HepG2 (cell line): ENCODE measurements around the gene RBM15B. TPM values are rescaled to one million over a fixed set of nuclear protein-coding genes. Genes with fewer than 3 reads are reported as not detected.
A peak's percentile ranks its signal among the peaks of the same experiment; 100 is the strongest.

Experiments
- AGO1 ChIP-seq: fragments of 200-400 bp; formaldehyde crosslinking; IDR thresholded peaks from 2 replicates; pipeline ENCODE4 v1.6.1; 2017; ENCODE audit warnings: mild to moderate bottlenecking, low read depth, low read length, moderate library complexity; ENCODE audit not compliant: poor library complexity, severe bottlenecking
- ATF1 ChIP-seq: IDR thresholded peaks from 2 replicates; pipeline ENCODE4 v1.6.1; 2016; ENCODE audit warnings: mild to moderate bottlenecking, control low read depth
- ATF3 ChIP-seq: sonication (generic); formaldehyde crosslinking; IDR thresholded peaks from 2 replicates; pipeline ENCODE4 v1.4.0; 2020; ENCODE audit warnings: missing genetic modification reagents
- BRD4 ChIP-seq: sonication (generic); formaldehyde crosslinking; IDR thresholded peaks from 2 replicates; pipeline ENCODE4 v1.4.0; 2020; ENCODE audit warnings: missing genetic modification reagents
- FOXA3 ChIP-seq: IDR thresholded peaks from 2 replicates; pipeline ENCODE4 v1.6.1; 2016; ENCODE audit warnings: missing genetic modification reagents, missing compliant biosample characterization
- HCFC1 ChIP-seq: fragments of 150-350 bp; IDR thresholded peaks from 2 replicates; pipeline ENCODE4 v1.6.1; 2014; ENCODE audit warnings: low read depth, low read length
- HNF4G ChIP-seq, 2 experiments: sonication (generic) in 1 of 2; formaldehyde crosslinking in 1 of 2; IDR thresholded peaks; 2 replicates each; pipeline versions ENCODE4 v1.4.0 to v1.6.1; 2011 to 2020; ENCODE audit warnings: borderline replicate concordance in 2 of 2, low read depth in 2 of 2, mild to moderate bottlenecking in 2 of 2, low read length in 1 of 2, missing genetic modification reagents in 1 of 2, moderate library complexity in 1 of 2
- HOXD1 ChIP-seq: sonication (generic); formaldehyde crosslinking; IDR thresholded peaks from 2 replicates; pipeline ENCODE4 v1.5.0; 2020; ENCODE audit warnings: missing genetic modification reagents
- KDM2A ChIP-seq: sonication (generic); formaldehyde crosslinking; IDR thresholded peaks from 2 replicates; pipeline ENCODE4 v1.4.0; 2020; ENCODE audit warnings: low read depth, missing genetic modification reagents, borderline replicate concordance
- KLF12 ChIP-seq: sonication (generic); formaldehyde crosslinking; IDR thresholded peaks from 2 replicates; pipeline ENCODE4 v1.4.0; 2020; ENCODE audit warnings: missing genetic modification reagents, borderline replicate concordance
- LRRFIP1 ChIP-seq: sonication (generic); formaldehyde crosslinking; conservative IDR thresholded peaks from 2 replicates; pipeline ENCODE4 v1.4.0; 2020; ENCODE audit warnings: missing genetic modification reagents
- MATR3 ChIP-seq: sonication (generic); formaldehyde crosslinking; IDR thresholded peaks from 2 replicates; pipeline ENCODE4 v1.4.0; 2020; ENCODE audit warnings: missing genetic modification reagents
- PAWR ChIP-seq: sonication (generic); formaldehyde crosslinking; IDR thresholded peaks from 2 replicates; pipeline ENCODE4 v1.4.0; 2020; ENCODE audit warnings: missing genetic modification reagents, mild to moderate bottlenecking, borderline replicate concordance
- SIN3B ChIP-seq: fragments of 150-350 bp; IDR thresholded peaks from 2 replicates; pipeline ENCODE4 v1.6.1; 2014; ENCODE audit warnings: low read length
- SIX4 ChIP-seq: sonication (generic); formaldehyde crosslinking; IDR thresholded peaks from 2 replicates; pipeline ENCODE4 v1.4.0; 2020; ENCODE audit warnings: missing genetic modification reagents
- SNRNP70 ChIP-seq: fragments of 200-400 bp; formaldehyde crosslinking; IDR thresholded peaks from 2 replicates; pipeline ENCODE4 v1.6.1; 2017; ENCODE audit warnings: mild to moderate bottlenecking, low read depth, low read length, moderate library complexity
- TBX3 ChIP-seq: fragments of 450-650 bp; IDR thresholded peaks from 2 replicates; pipeline ENCODE4 v1.6.1; 2017; ENCODE audit warnings: antibody characterized with exemption, mild to moderate bottlenecking, inconsistent platforms, borderline replicate concordance
- THAP11 ChIP-seq: IDR thresholded peaks from 2 replicates; pipeline ENCODE4 v1.6.1; 2016; ENCODE audit warnings: missing biosample characterization, missing genetic modification reagents
- TRIM24 ChIP-seq: sonication (generic); formaldehyde crosslinking; IDR thresholded peaks from 2 replicates; pipeline ENCODE4 v1.8.0; 2022; ENCODE audit warnings: mild to moderate bottlenecking, missing genetic modification reagents
- WIZ ChIP-seq: sonication (generic); formaldehyde crosslinking; IDR thresholded peaks from 2 replicates; pipeline ENCODE4 v1.5.1; 2020; ENCODE audit warnings: mild to moderate bottlenecking, missing genetic modification reagents
- ZC3H4 ChIP-seq: sonication (generic); formaldehyde crosslinking; IDR thresholded peaks from 2 replicates; pipeline ENCODE4 v1.4.0; 2020; ENCODE audit warnings: missing genetic modification reagents, borderline replicate concordance
- ZNF10 ChIP-seq: sonication (generic); formaldehyde crosslinking; IDR thresholded peaks from 2 replicates; pipeline ENCODE4 v1.4.0; 2020; ENCODE audit warnings: mild to moderate bottlenecking, low read depth, missing genetic modification reagents, borderline replicate concordance
- ZNF562 ChIP-seq: sonication (generic); formaldehyde crosslinking; IDR thresholded peaks from 2 replicates; pipeline ENCODE4 v1.8.0; 2022; ENCODE audit warnings: missing genetic modification reagents, borderline replicate concordance
- ZNF773 ChIP-seq: sonication (generic); formaldehyde crosslinking; IDR thresholded peaks from 2 replicates; pipeline ENCODE4 v1.4.0; 2020; ENCODE audit warnings: missing genetic modification reagents, borderline replicate concordance
- ZZZ3 ChIP-seq: sonication (generic); formaldehyde crosslinking; IDR thresholded peaks from 2 replicates; pipeline ENCODE4 v1.4.0; 2020; ENCODE audit warnings: missing genetic modification reagents, mild to moderate bottlenecking, borderline replicate concordance
- polyA plus RNA-seq, 8 experiments: library from polyadenylated mRNA; depleted of rRNA in 3 of 8; stranded (reverse) in 7 of 8; unstranded in 1 of 8; fragments of >200 nt; fragmentation: Illumina TruSeq in 4 of 8; extraction: Trizol in 4 of 8; gene quantifications; 2 replicates each; pipeline versions ENCODE4 v1.2.1 to v1.2.3, GENCODE V29; 2011 to 2016; ENCODE audit warnings: low read depth in 4 of 8, missing spikeins in 1 of 8, mixed read lengths in 1 of 8; ENCODE audit not compliant: insufficient read depth in 1 of 8
- total RNA-seq, 5 experiments: library from RNA; depleted of rRNA; stranded (reverse); fragments of >200 nt; fragmentation: Illumina TruSeq; extraction: Trizol; gene quantifications; 2 replicates each; pipeline ENCODE4 v1.2.3, GENCODE V29; 2016; ENCODE audit warnings: low read depth in 1 of 5
- TF ChIP-seq, protein P1 (sequence below): IDR thresholded peaks from 2 replicates; pipeline ENCODE4 v1.6.1; 2018; ENCODE audit warnings: missing genetic modification reagents
- TF ChIP-seq, protein P2 (sequence below): sonication (generic); formaldehyde crosslinking; IDR thresholded peaks from 2 replicates; pipeline ENCODE4 v1.8.1; 2023; ENCODE audit warnings: mild to moderate bottlenecking, missing genetic modification reagents, borderline replicate concordance

The RBM15B gene
- total and polyA plus RNA-seq, 2 of the 13 experiments (the other 11 are each of a cell fraction or from before 2014, with no cell fraction given): 8.2 to 19.3 TPM

DNA sequence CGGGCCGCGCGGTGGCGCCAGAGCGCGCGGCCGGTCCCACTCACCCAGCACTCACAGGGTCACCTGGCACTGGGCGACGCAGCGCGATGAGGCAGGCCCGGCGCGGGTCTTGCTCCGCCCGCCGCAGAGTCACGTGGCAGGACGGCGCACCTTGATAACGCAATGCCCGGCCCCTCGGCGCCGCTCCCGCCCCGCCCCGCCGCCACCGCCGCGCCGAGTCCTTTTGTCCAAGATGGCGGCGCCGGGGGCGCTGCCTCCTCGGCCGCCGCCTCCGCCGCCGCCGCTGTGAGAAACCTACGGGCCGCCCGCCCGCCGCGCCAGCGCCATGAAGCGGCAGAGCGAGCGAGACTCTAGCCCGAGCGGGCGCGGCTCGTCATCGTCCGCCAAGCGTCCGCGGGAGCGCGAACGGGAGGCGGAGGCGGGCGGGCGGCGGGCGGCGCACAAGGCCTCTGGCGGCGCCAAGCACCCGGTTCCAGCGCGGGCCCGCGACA, at the start of gene RBM15B (continued):
- TF ChIP-seq SIN3B (peak; percentile 77), KDM2A (CRISPR knock-in tag) (peak; percentile 98), HOXD1 (CRISPR knock-in tag) (no peak; the same call in 1 of the 2 replicates), KLF12 (CRISPR knock-in tag) (no peak), MATR3 (CRISPR knock-in tag) (no peak), PAWR (CRISPR knock-in tag) (no peak), WIZ (CRISPR knock-in tag) (no peak), ZNF562 (CRISPR knock-in tag) (no peak), AGO1 (peak; percentile 78), BRD4 (peak; percentile 32; the same call in 1 of the 2 replicates), THAP11 (CRISPR knock-in tag) (peak; percentile 94), ZC3H4 (no peak), TBX3 (no peak), SIX4 (CRISPR knock-in tag) (no peak), LRRFIP1 (no peak), ATF3 (no peak), HCFC1 (peak; percentile 72), ZNF773 (CRISPR knock-in tag) (no peak; the same call in 1 of the 2 replicates), HNF4G (IDR thresholded peaks at IDR 0.05; ENCODE audit: borderline replicate concordance, low read depth, low read length) (no peak), HNF4G (CRISPR knock-in tag; IDR thresholded peaks at IDR 0.05; ENCODE audit: borderline replicate concordance, low read depth) (no peak; the same call in 1 of the 2 replicates), ZNF10 (no peak), FOXA3 (CRISPR knock-in tag) (peak; percentile 62; the same call in 1 of the 2 replicates), ATF1 (peak; percentile 83), SNRNP70 (no peak), TRIM24 (no peak), ZZZ3 (peak; percentile 91)
- TF ChIP-seq, protein P1, sequence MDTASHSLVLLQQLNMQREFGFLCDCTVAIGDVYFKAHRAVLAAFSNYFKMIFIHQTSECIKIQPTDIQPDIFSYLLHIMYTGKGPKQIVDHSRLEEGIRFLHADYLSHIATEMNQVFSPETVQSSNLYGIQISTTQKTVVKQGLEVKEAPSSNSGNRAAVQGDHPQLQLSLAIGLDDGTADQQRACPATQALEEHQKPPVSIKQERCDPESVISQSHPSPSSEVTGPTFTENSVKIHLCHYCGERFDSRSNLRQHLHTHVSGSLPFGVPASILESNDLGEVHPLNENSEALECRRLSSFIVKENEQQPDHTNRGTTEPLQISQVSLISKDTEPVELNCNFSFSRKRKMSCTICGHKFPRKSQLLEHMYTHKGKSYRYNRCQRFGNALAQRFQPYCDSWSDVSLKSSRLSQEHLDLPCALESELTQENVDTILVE (CRISPR knock-in tag): peak; percentile 86
- TF ChIP-seq, protein P2, sequence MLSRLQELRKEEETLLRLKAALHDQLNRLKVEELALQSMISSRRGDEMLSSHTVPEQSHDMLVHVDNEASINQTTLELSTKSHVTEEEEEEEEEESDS (CRISPR knock-in tag): no peak
